NB4 (cell line): ENCODE data around the gene PDE4DIP.
"Not testable (repeated sequence)": the region's sequence is repeated elsewhere in the genome, so short reads cannot be mapped to it uniquely, and the experiment has no call there.

Source experiments
- DNase-seq: peaks from one replicate; pipeline ENCODE4 v3.0.0; 2010; ENCODE audit warnings: low read depth
- H3K4me3 ChIP-seq: one replicate; pipeline ENCODE4 v1.5.1; 2011; ENCODE audit warnings: mild to moderate bottlenecking, low read depth, low read length, moderate library complexity

PDE4DIP gene

DNA sequence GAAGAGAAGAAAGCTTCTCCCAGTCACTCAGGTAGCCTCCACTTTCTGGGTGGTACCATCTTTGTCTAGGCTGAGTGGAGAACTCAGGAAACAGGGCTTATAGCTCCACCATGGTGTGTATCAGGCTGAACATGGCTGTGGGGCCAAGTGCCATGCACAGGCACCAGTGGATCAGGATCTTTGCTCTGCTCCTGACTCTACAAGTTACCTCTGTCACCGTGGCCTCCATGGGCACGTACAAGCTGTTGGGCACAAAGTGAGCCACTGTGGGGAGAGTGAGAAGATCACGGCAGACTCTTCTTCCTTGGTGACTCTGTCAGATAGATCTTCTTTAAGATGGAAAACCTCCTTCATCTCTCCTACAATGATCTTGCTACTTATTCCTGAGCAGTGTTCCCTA is 165.5 kb downstream of the PDE4DIP start:
- DNase-seq, H3K4me3 ChIP-seq: not testable (repeated sequence)

DNA sequence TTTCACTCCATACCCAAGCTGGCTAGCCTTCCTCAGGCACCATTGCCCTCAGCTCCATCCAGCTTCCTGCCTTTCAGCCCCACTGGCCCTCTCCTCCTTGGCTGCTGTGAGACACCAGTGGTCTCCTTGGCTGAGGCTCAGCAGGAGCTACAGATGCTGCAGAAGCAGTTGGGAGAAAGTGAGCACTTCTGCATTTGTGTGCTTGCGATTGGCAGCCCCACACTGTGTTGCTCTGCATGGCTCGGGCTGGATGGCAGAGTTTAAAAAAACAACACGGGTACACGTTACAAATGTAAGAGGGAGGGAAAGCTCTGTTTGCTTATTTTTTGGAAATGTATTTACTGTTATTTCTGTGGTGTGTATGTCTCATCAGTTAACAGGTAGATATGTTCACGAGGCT is 168.4 kb downstream of the PDE4DIP start:
- not testable (repeated sequence) for H3K4me3 ChIP-seq, DNase-seq

DNA sequence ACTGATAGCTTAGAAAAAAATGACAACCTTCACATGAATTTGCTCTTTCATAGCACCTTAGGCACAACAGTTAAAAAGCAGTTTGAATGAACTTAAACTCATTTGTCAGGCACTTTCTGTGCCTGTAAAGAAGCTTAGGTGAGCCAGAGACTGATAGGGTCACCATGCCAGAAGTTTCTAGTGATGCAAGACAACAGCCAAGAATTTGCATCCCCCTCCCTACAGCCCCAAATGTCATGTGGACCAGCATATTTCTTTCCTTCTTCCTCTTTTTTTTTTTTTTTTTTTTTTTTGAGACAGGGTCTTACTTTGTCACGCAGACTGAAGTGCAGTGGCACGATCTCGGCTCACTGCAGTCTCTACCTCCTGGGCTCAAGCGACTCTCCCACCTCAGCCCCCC is 169.3 kb downstream of the PDE4DIP start:
- not testable (repeated sequence) for DNase-seq, H3K4me3 ChIP-seq

- not testable (repeated sequence) for H3K4me3 ChIP-seq, DNase-seq
Observed at GRCh38 chr1:149015522-149015921, 171.3 kb downstream of the PDE4DIP start.

DNA sequence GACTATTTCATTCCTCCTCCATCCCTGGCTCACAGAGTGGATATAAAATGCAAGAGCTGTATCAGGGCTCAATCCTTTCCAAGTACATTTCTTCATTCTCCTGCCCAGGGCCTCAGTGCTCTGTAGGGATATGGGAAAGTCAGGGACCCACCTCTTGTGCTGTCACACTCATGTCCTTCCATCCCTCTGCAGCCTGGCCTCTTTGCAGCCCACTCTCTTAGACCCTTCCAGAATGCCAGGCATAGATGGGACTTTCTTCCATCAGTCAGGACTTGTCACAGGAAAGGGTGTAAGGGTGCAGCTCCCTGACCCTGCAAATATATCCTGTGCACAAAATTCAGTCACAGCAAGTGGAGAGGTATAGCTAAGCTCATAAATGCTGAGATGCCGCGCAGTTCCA is 172.4 kb downstream of the PDE4DIP start:
- DNase-seq, H3K4me3 ChIP-seq: not testable (repeated sequence)

DNA sequence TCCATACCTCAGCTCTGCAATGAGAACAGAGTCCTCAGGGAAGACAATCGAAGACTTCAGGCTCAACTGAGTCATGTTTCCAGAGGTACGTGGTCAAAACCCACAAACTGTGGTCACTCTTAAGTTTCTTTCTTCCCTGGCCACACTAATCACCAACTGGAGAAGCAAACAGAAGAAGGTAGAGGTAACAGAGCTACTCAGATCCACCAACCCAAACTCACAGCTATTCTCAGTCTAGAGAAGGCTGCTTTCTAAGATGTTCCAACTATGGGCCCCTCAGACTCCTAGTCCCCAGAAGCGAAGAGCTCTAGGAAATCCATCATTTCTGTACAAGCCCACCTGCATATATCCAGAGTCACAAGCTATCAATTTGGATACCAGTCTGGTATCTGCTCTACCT is 174.3 kb downstream of the PDE4DIP start:
- not testable (repeated sequence) for H3K4me3 ChIP-seq, DNase-seq

GRCh38 chr1:149024327-149024726 is 180.1 kb downstream of the PDE4DIP start:
- H3K4me3 ChIP-seq, DNase-seq: not testable (repeated sequence)

DNA sequence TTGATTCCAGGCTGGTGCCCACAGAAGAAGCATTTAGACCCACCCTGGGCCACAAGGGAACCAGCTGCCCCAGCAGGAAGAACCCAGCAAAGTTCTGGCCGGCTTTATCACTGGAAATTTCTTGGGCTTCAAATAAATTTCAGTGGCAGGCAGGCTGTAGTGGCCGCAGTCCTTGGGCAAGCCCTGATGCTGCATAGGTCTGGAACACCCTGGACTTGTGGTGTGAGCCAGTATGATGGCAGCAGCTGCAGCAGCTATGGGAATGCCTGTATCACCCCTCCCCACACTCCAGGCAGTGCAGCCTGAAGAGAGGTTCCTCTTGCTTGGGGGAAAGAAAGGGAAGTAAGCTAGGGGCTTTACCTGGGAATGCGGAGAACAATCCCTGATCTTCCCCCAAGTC is 189.7 kb downstream of the PDE4DIP start:
- H3K4me3 ChIP-seq, DNase-seq: not testable (repeated sequence)

DNA sequence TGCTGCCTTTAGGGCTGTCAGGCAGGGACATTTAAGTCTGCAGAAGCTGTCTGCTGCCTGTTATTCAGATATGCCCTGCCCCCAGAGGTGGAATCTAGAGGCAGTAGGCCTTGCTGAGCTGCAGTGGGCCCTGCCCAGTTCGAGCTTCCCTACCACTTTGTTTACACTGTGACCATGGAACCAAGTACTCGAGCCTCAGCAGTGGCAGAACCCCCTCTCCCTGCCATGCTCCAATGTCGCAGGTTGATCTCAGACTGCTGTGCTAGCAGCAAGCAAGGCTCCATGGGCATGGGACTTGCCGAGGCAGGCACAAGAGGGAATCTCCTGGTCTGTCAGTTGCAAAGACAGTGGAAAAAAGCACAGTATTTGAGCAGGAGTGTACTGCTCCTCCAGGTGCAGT is 198.8 kb downstream of the PDE4DIP start:
- DNase-seq, H3K4me3 ChIP-seq: not testable (repeated sequence)

DNA sequence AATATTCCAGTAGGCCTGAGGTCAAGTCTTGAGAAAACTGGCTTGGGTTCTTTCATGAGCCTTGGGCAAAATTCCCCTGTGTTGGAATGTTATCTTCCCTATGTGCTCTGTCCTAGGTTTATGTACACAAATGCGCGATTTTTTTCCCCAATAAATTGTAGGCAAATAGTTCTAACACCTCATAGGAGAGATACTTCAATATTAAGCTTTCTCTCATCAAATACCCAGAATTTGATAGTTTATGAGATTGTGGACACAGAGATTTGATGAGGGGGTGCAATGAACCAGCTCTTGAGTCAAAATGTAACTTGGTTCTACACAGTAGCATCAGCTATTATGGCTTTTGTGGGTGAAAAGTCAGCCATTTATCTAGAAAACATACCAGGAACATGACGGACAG is 220.4 kb downstream of the PDE4DIP start:
- DNase-seq, H3K4me3 ChIP-seq: not testable (repeated sequence)

- H3K4me3 ChIP-seq: not testable (repeated sequence)
Observed at GRCh38 chr1:149075505-149076127, 231.4 kb downstream of the PDE4DIP start.

More at GRCh38 chr1:149075505-149076127, 231.4 kb downstream of the PDE4DIP start:
- DNase-seq: not testable (repeated sequence)
